Left forelimb (tissue), 1 donor: ENCODE measurements around the gene ZNF652.
"Not testable (repeated sequence)": the region's sequence is repeated elsewhere in the genome, so short reads cannot be mapped to it uniquely, and the experiment has no call there.

Experiments used
- DNase-seq: peaks from one replicate; pipeline ENCODE4 v3.0.0-alpha.2; 2018; ENCODE audit warnings: low spot score

ZNF652 gene

DNA sequence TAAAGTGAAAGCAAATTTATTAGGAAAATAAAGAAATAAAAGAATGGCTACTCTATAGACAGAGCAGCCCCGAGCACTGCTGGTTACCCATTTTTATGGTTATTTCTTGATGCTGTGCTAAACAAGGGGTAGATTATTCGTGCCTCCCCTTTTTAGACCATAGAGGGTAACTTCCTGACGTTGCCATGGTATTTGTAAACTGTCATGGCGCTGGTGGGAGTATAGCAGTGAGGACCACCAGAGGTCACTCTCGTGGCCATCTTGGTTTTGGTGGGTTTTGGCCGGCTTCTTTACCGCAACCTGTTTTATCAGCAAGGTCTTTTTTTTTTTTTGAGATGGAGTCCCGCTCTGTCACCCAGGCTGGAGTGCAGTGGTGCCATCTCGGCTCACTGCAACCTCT, 100.5 kb downstream of the ZNF652 start:
- DNase-seq, result not testable (repeated sequence)

DNA sequence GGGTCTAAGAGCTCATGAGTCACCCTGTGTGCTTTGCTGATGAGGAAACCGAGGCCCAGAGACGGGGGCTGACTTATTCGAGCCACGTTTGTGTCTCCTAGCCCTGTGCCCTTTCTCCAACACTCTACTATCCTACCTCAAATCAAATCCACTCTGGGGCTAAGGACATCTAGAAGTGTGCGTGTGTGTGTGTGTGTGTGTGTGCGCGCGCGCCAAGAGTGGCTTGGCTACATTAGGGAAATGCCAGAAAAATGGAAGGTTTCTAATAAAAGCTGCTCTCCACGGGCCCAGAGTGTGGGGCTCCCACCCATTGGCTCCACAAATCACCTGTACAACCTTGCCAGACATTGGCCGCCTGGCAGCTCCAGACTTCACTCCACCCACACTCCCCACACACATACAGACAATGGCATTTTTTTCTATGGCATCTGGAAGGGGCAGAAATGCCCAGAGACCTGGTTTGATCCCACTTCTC, 101.2 kb downstream of the ZNF652 start:
- no peak for DNase-seq

DNA sequence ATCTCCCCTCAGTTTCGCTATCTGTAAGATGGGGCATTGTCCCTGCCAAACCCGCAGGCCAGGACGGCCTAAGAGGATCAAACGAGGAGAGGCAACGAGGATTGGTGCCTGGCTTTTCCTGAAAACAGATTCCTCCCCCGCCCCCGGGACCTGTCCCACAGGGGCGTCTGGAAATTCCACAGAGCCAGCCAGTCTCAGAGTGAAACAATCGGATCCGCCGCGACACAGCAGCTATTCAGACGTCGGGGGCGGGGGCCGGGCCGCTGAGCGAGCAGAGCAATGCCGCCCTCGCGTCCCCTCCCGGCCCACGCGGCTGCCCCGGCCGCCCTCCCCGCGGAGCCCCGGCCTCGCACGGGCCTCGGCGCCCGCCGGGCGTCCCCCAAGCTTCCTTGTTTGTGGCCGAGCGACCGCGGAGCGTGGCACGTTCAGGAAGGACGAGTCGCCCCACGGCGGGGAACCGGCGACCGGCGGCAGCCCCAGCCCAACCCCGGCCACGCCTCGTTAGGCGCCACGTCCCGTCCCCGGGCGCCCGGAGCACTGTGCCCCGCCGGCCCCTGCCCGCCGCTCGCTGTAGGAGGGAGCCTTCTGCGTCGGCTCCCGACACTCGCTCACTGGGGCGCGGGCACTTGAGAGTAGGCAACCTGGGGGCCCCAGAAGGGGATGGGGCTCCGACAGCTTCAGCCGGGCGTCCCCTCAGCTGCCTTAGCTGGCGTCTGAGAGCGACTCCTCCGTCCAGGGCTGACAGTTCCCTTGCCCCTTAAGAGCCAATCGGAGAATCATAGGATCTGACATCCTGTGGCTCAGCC, 101.8 kb downstream of the ZNF652 start:
- peak; percentile 77 for DNase-seq

DNA sequence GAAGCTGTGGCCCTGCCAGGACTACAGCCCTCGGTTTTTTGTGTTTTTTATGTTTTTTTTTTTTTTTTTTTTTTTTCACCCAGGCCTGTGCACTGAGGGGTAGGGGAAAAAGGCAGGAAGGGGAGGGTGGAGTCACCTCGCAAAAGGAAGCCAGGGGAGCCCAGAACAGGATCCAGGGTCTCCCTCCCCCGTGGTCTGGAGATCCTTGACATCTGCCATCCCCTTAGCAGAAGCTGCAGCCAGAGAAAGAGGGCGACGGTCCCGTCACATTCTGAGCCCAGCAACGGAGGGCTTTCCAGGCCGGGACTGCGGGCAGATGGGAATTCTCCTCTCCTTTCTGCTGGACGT, 102.4 kb downstream of the ZNF652 start:
- DNase-seq, result no peak

DNA sequence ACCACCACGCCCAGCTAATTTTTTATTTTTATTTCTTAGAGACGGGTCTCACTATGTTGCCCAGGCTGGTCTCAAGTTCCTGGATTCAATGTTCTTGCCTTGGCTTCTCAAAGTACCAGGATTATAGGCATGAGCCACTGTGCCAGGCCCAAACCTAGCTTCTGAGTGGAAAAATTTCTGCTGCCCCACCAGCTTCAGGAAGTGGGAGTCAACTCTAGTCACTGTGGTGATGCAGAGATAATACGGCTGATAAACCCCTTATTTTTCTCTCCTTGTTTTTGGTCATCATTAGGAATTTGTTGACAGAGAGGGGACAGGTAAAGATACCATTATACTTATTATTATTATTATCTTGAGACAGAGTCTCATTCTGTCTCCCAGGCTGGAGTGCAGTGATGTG, 103.7 kb downstream of the ZNF652 start:
- no peak for DNase-seq

DNA sequence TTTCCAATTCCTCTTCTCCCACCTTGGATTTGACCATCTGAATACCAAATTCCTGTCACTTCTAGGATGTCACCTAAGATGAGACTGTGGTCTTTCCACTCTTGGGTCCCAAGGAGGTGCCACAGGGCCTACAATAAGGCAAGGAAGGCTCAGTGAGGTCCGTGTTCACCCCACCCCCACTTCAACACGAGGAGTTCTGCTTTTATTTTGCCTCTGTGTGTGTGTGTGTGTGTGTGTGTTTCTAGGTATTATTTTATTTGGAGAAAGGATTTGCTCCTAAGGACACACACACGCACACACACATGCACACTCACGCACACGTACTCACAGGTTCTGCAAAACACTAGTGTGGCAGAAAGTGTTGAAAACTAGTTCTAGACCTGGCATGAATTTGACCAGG, 106.9 kb downstream of the ZNF652 start:
- no peak for DNase-seq

DNA sequence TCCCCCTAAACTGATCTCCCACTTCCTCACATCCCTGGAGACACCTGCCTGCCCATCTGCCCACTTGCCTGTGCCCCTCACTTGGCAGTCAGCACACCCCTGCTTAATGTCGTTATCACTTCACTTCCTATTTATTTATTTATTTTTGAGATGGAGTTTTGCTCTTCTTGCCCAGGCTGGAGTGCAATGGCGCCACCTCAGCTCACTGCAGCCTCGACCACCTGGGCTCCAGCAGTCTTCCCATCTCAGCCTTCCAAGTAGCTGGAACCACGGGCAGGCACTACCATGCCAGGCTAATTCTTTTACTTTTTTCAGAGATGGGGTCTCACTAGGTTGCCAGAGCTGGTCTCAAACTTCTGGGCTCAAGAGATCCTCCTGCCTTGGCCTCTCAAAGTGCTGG, 108.0 kb downstream of the ZNF652 start:
- DNase-seq, result no peak

DNA sequence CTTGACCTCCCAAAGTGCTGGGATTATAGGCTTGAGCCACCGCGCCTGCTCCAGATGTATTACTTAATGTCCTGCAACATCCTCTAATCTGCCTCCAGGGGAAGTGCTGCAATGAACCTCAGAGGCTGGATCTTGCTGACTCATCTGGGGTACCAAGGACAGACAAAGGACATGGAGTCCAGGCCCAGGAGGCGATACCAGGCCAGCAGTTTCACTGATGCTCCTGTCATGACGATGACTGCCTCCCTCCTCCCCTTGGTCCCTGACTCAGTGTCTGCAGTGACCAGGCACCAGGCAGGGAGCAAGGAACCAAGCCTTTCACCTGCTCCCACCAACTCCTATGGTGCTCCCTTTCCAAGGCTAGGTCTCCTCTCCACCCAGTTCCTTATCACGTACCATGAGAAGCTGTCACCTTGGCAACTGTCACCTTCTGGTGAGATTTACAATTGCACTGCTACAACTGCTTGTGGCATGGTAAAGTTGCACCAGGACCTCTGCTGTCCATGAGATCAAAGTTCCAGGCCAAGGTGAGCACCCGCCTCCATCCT, 109.8 kb downstream of the ZNF652 start:
- no peak for DNase-seq

DNA sequence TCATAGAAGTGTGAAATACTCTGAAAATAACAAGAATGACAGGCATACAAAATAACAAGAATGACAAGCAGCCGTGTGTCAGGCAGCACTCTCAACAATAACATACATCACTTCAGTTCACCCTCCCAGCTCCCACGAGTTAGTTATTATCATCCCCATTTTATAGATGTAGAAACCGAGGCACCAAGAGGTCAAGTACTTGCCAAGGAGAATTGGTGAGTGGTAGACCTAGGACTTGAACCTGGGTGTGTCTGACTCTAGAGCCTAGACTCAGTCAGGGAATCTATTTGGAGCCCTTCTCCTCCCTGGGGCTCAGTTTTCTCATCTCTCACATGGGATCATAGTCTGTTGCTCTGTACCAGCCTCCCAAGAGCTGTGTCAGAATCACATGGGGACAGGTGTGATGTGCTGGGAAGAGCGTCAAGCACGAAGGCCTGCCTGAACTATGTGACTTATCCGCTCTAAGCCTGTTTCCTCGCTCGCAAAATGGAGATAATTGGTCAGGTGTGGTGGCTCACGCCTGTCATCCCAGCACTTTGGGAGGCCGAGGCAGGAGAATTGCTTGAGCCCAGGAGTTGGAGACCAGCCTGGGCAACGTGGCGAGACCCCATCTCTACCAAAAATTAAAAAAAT, 112.0 kb downstream of the ZNF652 start:
- DNase-seq, result no peak

DNA sequence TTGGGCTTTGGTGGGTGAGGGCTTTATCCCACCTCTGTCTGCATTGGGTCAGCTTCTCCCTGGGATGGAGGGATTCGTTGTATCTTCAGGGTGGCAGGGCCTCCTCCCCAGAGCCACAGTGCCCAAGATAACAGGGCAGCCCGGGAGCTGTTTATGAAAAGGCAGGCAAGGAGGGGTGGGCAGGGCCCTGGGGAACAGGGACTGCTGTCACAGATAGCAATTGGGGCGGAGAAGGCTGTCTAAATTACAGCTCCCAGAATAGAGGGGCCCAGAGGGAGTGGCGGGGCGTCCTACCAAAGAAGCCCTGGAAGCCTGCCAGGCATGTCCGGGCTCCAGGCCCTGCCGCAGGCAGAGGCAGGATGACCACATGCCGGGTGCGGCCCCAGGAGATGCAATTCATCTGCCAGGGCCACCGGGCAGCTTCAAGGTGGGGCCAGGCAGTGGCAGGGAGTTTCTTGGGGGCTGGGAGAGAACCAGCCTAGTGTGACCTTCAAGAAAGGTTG, 112.7 kb downstream of the ZNF652 start:
- DNase-seq, result peak; percentile 73

DNA sequence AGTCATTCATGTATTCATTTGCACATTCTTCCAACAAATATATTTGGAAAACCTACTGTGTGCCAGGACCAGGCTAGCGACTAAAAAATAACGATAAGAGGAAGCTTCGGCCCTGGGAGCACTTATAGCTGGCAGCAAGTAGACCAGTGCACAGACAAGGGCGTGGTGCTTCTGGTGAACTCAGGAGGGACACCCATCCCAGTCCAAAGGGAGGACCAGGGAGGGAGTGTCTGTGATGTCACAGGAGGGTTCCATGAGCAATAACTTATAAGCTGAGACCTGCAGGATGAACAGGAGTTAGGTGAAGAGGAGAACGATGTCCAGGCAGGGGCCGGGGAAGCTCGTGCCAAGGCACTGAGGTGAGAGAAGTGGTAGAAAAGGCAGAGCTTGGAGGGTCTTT, 114.1 kb downstream of the ZNF652 start:
- no peak for DNase-seq

DNA sequence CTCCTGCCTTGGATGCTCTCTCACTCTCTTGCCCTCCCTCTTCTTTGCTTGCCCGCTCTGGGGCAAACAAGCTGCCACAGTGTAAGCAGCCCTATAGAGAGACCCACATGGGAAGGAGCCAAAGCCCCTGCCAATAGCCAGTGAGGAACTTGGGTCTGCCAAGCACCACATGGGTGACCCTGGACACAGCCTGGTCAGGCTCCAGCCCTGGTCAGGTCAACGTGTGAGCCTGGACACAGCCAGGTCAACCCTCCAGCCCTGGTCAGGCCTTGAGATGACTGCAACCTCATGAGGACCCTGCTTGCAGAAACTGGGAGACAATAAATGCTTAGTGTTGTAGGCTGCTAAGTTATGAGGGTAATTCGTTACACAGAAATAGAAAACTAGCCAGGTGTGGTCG, 117.2 kb downstream of the ZNF652 start:
- no peak for DNase-seq
